GM21619 (cell line): ENCODE data around the gene PHGDH.
A peak's percentile ranks its signal among the peaks of the same experiment; 100 is the strongest.

Experiments used
- ATAC-seq: cut with Tn5 transposase; IDR thresholded peaks from one replicate; pipeline ENCODE4 v1.9.1; 2021; ENCODE audit not compliant: unreplicated experiment

The PHGDH gene

DNA sequence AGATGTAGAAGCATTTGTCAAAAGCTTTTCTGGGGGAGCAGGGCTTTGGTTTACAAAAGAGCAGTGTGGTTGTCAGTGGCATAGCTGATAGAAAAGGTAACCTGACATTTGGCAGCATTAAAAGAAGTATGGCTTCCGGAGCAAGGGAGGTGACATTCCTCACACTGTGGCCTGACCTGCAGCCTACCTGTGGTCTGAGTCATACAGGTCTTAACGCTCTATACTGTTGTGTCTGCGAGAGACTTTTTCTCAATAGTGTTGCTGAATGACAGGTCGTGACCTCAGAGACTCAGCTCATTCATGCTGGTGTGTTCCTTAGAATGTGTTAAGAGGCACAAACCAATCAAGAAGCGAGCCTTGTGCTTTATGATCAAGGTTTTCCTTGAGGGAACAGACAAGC, 19.3 kb downstream of the PHGDH start:
- ATAC-seq = no peak

DNA sequence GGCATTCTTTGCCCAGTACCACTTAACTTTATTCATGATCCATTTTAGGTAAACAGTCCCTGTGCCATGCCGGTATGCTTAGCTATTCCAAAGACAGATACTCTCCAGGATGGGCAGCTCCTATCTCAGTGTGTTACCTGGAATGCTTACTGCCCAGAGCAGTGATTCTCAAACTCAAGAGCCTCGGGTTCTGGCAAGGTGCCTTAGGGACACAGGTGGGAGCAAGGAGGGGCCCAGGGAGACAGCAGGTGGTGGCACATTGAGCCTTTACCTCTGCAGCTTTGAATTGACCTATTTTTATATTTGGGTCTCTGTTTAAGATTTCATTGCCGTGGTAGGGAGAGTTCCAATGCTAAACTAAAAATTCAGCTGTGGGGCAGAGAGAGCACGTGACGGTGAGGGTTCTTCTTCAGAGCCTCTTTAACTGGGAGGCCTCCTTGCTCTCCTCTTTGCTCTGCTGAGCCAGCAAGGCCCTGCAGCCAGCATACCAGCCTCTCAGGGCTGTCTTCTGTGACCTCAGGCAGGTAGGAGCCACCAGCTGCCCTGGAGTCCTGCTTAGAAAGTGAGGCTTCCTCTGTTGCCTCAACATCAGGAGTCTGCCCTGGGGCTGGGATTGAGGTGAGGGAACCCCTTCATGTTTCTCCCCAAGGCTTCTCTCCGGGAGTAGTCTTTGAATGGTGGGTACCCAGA, 20.2 kb downstream of the PHGDH start:
- no peak for ATAC-seq

DNA sequence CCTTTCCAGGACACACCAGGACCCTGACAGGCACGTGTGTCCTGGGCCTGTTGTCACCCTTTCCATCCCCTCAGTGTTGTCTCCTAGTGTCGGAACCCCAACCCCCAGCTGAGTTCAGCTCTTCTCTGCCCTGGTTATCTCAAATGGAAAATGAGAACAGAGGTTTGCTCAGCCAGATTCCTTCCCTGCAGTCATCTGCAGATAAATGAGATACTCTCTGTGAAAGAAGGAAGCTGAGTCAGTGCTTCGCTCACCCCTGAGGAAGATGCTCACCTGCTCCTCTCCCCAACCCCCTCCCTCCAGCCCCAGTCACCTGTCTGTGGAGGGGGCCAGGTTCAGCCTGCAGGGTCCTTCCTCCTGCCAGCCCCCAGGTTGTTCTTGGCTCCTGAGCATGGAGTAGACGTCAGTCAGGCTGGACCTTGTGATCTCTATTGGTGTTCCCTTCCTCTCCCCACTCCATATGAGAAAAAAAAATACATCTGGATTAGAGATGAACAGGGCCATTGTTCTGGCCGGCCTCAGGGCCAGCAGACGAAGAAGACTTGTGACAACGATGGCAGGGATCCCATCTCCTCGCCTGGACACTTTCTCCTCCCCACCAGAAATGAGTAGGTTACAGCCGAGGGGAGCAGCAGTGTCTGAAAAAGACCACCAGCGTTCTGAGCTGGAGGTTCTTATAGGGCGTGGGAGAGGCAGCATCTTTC, 20.9 kb downstream of the PHGDH start:
- ATAC-seq = no peak

DNA sequence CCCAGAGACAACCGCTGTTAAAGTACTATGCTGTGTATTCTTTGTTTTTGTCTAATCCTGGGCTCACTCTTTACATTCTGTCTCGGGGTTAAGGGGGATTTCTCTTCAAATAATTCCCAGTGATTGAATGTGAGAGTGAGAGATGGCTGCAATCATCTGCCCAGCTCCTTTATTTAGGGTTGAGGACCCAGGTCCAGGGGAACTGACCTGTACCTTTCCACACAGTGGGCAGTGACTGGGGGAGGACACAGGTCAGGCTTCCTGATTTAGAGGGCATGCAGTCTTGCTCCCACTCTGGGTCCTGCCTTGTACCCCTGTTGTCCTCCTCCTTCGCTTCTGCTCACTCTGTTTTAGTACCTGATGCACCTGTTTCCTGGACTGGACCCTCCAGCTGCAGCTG, 22.0 kb downstream of the PHGDH start:
- no peak for ATAC-seq

DNA sequence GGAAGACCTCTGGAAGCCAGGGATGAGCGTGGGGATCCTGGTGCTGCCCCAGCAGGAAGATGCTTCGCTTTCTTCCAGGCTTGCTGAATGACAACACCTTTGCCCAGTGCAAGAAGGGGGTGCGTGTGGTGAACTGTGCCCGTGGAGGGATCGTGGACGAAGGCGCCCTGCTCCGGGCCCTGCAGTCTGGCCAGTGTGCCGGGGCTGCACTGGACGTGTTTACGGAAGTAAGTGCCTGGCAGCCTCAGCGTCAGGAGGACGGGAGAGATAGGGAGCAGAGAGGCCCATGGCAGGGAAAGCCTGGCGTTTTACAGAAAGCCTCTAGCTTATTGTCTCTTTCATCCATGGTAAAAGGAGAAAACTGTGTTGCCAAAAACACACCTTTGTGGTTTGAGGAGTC, 23.5 kb downstream of the PHGDH start:
- ATAC-seq = no peak

DNA sequence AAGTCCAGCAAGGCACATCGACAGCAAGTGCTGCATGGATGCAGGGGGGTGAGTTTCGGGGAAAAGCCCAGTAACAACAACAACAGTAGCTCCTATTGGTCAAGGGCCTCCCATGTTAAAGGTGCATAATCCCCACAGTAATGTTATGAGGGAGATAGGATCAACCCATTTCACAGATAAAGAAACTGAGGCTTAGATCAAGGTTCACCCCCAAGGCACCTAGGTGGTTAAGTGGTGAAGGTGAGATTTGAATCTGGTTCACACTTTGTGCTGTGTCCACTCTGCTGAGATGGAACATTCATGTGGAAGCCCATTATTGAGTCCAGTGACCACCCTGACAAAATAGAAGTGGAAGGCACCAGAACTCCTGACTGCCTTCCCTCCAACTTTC, 24.9 kb downstream of the PHGDH start:
- ATAC-seq = no peak

DNA sequence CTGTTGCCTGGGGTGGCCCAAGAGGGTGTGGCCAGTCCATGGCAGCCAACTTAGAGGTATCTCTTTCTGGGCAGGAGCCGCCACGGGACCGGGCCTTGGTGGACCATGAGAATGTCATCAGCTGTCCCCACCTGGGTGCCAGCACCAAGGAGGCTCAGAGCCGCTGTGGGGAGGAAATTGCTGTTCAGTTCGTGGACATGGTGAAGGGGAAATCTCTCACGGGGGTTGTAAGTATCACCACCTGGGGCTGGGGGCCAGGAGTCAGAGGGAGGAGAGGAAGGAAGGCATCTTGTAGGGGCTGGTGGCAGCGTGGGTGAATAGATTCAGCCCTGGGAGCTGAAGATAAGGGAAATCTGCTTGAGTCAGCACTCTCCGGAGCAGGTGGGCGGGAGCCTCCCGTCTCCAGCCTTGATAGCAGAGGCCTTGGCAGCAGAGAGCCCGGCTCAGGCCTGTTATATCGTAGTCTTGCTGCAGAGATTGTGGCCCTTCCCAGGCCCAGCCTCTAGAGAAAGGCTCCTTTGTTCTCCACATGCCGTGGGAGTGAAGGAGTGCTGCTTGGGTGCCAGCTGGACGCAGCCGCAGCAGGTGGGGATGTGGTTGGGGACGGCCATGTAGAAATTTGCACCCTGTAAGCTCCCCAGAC, 25.4 kb downstream of the PHGDH start:
- ATAC-seq = no peak

DNA sequence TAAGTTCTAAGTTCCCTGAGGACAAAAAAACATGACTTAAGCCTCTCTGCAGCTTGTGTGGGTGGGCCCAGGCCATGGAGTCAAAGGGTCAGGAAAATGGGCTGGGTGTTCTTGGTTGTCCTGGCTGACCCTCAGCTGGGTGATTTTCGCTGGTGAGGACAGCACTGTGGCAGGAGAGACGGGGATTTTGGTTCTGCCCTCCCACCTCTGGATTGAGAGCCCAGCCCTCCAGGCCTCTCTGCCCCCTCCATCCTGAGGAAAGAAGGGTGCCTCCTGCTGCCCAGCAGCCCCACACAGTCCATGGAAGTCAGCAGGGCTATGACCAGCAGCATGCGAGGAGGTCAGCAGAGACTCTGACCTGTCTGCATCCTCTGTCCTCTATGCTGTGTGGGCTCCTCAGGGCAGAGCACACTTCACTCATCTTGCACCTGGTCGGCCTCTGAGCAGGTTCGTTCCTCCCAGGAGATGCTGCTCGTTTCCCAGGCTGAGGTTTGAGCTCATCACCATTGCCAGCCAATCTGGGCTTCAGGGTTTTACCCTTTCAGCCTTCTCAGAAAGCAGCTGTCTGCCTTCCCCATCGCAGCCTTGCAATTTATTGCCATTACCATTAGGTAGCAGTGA, 26.5 kb downstream of the PHGDH start:
- ATAC-seq = no peak

DNA sequence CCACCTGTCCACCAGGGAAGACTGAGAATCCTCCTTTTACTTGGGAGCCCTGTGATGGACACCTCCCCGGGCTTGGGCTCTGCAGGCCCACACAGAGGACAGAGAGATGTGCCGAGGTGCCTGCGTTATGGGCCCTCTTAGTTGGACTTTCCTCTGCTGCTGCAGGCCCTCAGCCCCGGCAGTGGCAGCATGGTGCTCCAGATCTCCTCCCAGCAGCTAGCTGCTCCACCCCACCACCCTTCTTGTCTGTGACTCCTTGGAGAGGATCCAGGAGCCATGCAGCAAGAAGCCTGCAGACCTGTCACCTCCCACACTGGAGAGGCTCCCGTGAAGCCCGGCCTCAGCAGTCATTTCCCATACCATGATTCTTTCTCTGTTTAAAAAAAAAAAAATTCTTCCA, 27.4 kb downstream of the PHGDH start:
- ATAC-seq = no peak

DNA sequence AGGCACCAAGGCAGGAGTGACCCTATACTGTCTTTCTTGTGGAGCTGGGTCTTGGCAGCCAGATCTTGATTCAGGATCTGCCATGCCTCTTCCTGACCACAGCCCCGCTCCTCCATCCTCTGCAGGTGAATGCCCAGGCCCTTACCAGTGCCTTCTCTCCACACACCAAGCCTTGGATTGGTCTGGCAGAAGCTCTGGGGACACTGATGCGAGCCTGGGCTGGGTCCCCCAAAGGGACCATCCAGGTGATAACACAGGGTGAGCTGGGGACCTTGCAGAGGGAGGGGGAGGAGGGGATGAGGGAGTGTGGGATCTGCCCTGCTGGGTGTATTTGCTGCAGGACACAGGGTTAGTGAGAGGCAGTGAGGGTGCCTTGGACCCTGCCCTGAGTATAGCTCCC, 28.5 kb downstream of the PHGDH start:
- no peak for ATAC-seq

DNA sequence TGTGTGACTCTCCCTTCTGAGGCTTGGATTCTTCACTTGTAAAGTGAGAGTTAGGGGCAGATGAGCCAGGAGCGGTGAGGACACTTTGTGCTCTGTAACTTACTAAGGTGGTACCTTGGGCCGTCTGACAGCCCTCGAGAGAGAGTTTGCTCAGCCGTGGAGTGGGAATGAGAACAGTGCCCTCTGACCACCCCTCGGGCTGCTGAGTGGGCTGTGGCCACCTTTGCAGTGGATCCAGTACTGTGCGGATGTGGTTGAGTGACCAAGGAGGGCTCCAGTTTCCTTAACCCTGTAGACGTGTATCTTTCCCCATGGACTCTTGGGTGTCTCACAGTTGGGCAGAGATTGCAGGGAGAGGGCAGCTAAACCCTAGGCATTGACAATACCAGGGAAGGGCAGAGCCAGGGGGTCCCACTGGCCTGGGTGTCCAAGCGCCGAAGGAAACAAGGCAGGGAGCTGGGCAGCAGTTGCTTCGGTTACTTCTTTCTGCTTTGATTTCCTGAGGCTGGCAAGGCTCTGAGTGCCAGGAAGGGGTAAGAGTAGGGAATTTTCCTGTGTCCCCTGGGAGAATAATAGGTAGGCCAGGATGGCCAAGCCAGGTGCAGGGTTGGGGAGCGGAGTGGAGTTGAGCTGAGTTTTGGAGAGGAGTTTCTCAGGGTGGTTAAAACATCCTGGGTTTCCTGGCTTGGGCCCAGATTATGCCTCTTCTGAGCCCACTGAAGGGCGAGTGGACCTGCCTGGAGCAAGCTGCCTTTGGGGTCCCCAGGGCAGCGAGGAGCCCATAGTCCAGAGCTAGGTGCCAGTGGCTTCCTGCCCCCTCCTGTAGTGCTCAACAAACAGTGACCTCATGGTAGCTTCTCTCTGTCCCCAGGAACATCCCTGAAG, 29.4 kb downstream of the PHGDH start:
- ATAC-seq = no peak

DNA sequence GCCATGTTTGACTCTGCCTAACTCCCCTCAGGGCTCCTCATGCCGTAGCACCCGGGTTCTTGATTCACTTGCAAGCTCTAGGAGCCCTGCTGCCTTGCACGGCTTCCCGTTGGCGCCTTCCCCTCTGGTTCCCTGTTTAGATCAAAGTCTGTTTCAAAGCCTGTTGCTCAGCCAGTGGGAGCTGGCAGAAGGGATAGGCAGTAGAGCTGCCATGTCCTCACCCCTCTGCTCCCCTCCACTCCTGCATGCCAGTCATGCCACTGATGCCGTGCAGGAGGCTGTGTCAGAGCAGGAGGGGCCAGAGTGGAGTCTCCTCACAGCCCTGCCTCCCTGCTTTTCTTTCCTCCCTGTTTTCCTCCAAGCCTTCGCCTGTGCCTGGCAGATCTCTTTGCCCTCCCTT, 30.5 kb downstream of the PHGDH start:
- ATAC-seq = no peak

DNA sequence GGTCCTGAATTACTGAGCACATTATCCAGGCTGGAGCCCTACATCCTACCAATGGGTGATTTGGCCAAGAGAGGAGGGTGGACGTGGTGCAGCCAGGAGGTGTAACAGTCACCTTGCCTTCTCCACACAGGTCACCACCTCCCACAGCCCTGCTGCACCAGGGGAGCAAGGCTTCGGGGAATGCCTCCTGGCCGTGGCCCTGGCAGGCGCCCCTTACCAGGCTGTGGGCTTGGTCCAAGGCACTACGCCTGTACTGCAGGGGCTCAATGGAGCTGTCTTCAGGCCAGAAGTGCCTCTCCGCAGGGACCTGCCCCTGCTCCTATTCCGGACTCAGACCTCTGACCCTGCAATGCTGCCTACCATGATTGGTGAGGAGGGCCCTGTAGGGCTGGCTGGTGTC, 30.9 kb downstream of the PHGDH start:
- no peak for ATAC-seq

DNA sequence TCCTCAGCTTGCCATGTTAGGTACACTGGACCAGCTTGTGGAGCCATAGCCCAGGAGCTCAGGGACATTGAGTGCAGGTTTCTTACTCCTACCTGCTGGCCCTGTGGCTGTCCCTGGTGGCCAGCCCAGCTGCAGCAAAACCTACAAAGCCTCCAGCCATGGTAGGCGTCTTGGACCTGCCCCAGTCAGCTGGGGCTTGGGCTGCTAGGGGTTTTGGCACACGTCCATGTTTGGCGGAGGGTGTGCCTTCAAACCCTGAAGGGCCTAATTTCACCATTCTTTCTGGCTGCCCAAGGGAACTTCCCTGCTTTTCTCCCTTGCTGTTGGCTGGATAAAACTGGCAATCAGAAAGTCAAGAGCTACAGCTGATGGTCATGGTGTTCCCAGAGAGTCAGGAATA, 31.6 kb downstream of the PHGDH start:
- no peak for ATAC-seq

DNA sequence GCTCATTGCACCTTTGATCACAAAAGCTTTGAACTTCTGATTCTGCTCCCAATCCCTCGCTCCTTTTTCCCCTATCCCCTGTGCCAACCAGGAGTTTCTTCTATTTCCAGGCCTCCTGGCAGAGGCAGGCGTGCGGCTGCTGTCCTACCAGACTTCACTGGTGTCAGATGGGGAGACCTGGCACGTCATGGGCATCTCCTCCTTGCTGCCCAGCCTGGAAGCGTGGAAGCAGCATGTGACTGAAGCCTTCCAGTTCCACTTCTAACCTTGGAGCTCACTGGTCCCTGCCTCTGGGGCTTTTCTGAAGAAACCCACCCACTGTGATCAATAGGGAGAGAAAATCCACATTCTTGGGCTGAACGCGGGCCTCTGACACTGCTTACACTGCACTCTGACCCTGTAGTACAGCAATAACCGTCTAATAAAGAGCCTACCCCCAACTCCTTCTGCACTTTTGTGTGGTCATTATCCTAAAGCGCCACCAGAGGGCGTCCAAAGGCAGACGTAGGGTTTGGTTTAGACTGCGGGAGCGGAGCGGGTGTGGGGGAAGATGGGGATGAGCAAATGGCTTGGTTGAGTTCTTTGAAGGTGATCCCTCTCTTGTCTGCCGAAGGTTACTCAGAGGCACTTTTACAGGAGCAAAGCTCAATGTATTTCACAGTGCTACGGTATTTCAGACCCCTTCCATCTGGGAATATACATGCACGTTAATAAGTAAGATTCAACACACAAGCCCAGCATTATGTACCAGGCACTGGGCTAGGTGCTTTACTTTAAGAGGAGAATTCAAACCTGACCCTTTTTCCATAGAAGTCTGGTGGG, 32.3 kb downstream of the PHGDH start:
- ATAC-seq = peak; percentile 68

DNA sequence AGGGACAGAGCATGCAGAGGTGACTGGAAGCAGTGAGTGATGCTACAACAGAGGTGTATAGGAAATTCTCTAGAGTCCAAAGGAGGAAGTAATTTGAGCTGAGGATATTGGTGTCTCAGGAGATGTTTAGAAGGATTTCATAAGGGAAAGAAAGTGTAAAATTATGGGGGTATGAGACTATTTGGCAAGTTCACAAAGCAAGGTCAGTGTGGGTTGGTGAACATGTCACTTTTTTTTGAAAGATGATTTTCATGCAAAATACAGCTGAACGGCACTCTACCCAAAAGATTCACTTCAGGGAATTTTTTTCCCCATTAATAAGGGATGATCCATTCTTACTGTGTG, 32.8 kb downstream of the PHGDH start:
- ATAC-seq = no peak

DNA sequence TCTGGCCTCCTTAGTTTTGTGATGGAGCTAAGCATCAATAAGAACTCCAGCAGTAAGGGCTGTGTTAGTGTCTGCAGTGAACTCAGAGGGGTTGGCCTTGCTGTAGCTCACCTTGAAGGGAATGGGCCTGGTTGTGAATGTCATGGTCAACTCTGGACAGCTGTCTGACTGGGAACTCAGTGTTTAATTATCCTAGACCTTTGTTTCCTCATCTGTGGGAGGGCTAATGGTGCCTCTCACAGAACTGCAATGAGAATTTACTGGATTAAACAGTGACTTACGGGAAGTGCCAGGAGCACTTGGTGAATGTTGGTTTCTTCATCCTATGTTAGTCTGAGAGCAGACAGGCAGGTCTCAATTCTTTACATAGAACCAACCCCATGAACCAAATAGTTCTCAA, 33.3 kb downstream of the PHGDH start:
- no peak for ATAC-seq

DNA sequence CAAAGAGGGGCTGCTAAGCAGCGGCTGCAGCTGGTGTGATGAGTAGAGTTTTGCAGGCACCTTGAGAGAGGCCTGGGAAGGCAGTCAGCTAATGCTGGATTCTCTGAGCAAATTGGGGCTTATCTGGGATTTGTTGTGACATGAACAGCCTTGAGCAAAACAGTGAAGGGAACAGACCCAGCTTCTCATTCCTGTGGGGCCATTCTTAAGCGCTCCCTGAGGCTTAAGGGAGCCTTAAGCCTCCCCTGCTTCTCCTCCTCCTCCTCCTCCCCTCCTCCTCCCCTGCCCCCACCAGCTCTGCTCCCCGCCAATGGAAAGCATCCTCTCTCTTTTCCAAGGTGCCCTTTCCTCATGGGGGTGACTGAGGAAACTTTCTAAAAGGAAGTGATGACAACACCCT, 35.7 kb downstream of the PHGDH start:
- no peak for ATAC-seq

DNA sequence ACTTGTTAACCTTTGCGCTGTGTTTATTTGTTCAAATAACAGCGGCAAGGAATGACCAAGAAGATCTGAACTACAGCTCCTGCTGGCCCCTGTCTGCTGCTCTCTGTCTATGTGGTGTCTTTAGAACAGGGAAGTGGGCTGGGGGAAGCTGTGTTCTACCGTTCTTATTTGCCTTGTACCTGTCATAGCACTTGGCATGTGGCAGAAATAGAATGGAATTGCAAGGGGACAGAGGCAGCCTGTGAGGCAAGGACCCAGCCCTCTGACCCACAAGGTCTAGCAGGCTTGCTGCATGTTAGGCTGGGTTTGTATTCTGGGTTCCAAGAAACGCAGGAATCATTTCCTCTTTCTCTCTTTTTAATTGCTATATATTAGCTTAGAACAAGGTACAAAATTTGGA, 36.3 kb downstream of the PHGDH start:
- no peak for ATAC-seq

DNA sequence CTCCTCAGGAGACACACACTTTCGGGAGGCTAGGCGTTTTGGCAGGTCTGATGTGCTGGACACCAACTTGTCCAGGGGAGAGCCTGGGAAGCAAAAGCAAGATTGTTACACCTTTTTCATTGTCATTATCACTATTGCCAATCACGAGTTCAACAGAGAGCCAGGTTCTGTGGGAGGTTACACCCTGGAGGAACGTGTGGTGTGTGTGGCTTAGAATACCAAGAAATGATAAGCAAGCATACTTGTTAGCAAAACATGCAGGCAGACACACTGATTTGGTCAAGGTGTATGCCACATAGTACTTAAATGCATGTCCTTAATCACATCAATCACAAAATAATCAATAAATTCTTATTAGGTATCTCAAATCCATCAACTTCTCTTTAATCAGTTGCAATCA, 40.9 kb downstream of the PHGDH start:
- no peak for ATAC-seq
